GM12864 (cell line): ENCODE measurements around the gene OR10H3.

Source experiments
- DNase-seq: peaks from one replicate; pipeline ENCODE4 v3.0.0-alpha.2; 2011; ENCODE audit warnings: low read depth
- H3K4me3 ChIP-seq: 2 replicates; pipeline ENCODE4 v1.5.1; 2011; ENCODE audit warnings: mild to moderate bottlenecking, low read depth, low read length, control low read depth
- CTCF ChIP-seq: IDR thresholded peaks from 2 replicates; pipeline ENCODE4 v1.5.1; 2011; ENCODE audit warnings: low read depth, mild to moderate bottlenecking, moderate library complexity, low read length, control low read depth, inconsistent platforms; ENCODE audit errors: missing control alignments

The OR10H3 gene

GRCh38 chr19:15717809-15718208 is 20.0 kb upstream of the OR10H3 start:
- no peak for DNase-seq
- no peak overlapping the region for H3K4me3 ChIP-seq
- no peak for TF ChIP-seq CTCF

- no peak for TF ChIP-seq CTCF
- H3K4me3 ChIP-seq: no peak overlapping the region
- no peak for DNase-seq
Measured at GRCh38 chr19:15721268-15721667, 16.5 kb upstream of the OR10H3 start.

GRCh38 chr19:15722956-15723355 is 14.8 kb upstream of the OR10H3 start:
- no peak for DNase-seq
- TF ChIP-seq CTCF: no peak
- no peak overlapping the region for H3K4me3 ChIP-seq

GRCh38 chr19:15727724-15728123 is 10.1 kb upstream of the OR10H3 start, which contains the start of gene OR10H2:
OR10H2 (plus strand) TSS chr19:15728024; CDS start chr19:15728044, 20 bp downstream.
- TF ChIP-seq CTCF: no peak
- no peak within 1 kb of the TSS for H3K4me3 ChIP-seq
- no peak for DNase-seq

- TF ChIP-seq CTCF: no peak
- DNase-seq: no peak
Measured at GRCh38 chr19:15730538-15730937, 7.2 kb upstream of the OR10H3 start.

GRCh38 chr19:15732388-15732787 is 5.4 kb upstream of the OR10H3 start:
- no peak for DNase-seq
- TF ChIP-seq CTCF: no peak
- H3K4me3 ChIP-seq: no peak overlapping the region

More at GRCh38 chr19:15730538-15730937, 7.2 kb upstream of the OR10H3 start:
- H3K4me3 ChIP-seq: no peak overlapping the region

- no peak for DNase-seq
- H3K4me3 ChIP-seq: no peak overlapping the region
- TF ChIP-seq CTCF: no peak
Measured at GRCh38 chr19:15733895-15734294, 3.9 kb upstream of the OR10H3 start.
